Measurements from ENCODE around the gene NLRC5. TPM values are rescaled to one million over a fixed set of nuclear protein-coding genes. Genes with fewer than 3 reads are reported as not detected.
A peak's percentile ranks its signal among the peaks of the same experiment; 100 is the strongest.
"Not testable (repeated sequence)": the region's sequence is repeated elsewhere in the genome, so short reads cannot be mapped to it uniquely, and the experiment has no call there.

NLRC5 gene
- total and polyA plus RNA-seq, 2 donors, result 10.7 to 13.3 TPM

GRCh38 chr16:56994311-56994710 lies 5.0 kb downstream of the NLRC5 start:
- H3K27ac ChIP-seq (ENCODE audit: low read depth), result no peak overlapping the region
- WGBS, result 88% methylated on average over 5 of the region's 5 CpGs
- H3K4me3 ChIP-seq (ENCODE audit: low read depth, low read length), result no peak overlapping the region
- no peak for DNase-seq (ENCODE audit: extremely low spot score)
- peaks cover 1% of the 10 kb centered on the region for H3K4me1 ChIP-seq (ENCODE audit: insufficient read depth)
- no peaks in the 10 kb centered on the region for H3K36me3 ChIP-seq (ENCODE audit: insufficient read depth)

GRCh38 chr16:56995136-56995805 lies 5.9 kb downstream of the NLRC5 start:
- Histone ChIP-seq H3K36me3 (ENCODE audit: insufficient read depth) (no peaks in the 10 kb centered on the region), H3K27ac (ENCODE audit: low read depth) (no peak overlapping the region), H3K4me3 (ENCODE audit: low read depth, low read length) (no peak overlapping the region), H3K4me1 (ENCODE audit: insufficient read depth) (peaks cover 1% of the 10 kb centered on the region)
- 78% methylated on average over 12 of the region's 12 CpGs for WGBS
- no peak for DNase-seq (ENCODE audit: extremely low spot score)

DNA sequence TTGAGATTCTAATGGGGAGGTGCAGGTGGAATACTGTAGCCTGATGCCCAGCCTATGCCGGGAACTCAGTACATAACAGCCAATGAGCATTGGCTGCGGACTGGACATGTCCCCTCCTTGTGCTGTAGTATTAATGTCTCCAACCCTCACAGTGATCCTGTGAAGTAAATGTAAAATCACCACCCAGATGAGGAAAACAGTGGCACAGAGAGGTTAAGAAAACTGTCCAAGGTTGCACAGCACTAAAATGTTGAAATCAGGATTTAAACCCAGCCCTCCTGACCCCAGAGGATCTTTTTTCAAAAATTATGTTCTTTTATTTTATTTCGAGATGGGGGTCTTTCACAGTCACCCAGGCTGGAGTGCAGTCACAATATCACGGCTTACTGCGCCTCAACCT lies 7.9 kb downstream of the NLRC5 start:
- peaks cover 1% of the 10 kb centered on the region for H3K4me1 ChIP-seq (ENCODE audit: insufficient read depth)
- H3K27ac ChIP-seq (ENCODE audit: low read depth), result no peak overlapping the region
- WGBS, result 96% methylated on average over 5 of the region's 5 CpGs
- H3K4me3 ChIP-seq (ENCODE audit: low read depth, low read length), result no peak overlapping the region
- DNase-seq (ENCODE audit: extremely low spot score), result no peak
- H3K36me3 ChIP-seq (ENCODE audit: insufficient read depth), result no peaks in the 10 kb centered on the region

DNA sequence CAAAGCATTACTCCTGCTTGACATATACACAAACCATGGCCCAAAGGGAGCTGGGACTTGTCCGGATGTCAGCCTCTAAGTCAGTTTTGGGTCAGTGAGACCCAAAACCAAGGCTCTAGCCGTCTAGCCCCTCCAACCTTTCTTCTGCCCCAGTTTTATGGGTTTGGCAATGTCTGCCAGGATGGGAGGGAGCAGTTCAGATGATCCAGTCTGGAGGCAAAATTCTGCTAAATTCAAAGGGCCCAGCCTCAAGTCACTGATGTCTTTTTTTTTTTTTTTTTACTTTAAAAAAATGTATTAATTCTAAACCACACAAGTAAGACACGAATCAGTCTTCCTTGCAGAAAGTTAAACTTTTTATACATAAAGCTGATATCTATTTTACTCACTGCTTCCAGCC lies 8.6 kb downstream of the NLRC5 start:
- H3K4me3 ChIP-seq (ENCODE audit: low read depth, low read length), result no peak overlapping the region
- 65% methylated on average over 3 of the region's 3 CpGs for WGBS
- DNase-seq (ENCODE audit: extremely low spot score), result no peak
- peaks cover 1% of the 10 kb centered on the region for H3K4me1 ChIP-seq (ENCODE audit: insufficient read depth)
- H3K27ac ChIP-seq (ENCODE audit: low read depth), result no peak overlapping the region
- H3K36me3 ChIP-seq (ENCODE audit: insufficient read depth), result no peaks in the 10 kb centered on the region

- Histone ChIP-seq H3K4me3 (ENCODE audit: low read depth, low read length) (no peak overlapping the region), H3K27ac (ENCODE audit: low read depth) (no peak overlapping the region), H3K4me1 (ENCODE audit: insufficient read depth) (peaks cover 1% of the 10 kb centered on the region), H3K36me3 (ENCODE audit: insufficient read depth) (no peaks in the 10 kb centered on the region)
- DNase-seq (ENCODE audit: extremely low spot score), result no peak
- WGBS, result 87% methylated on average over 3 of the region's 3 CpGs
These were observed 9.0 kb downstream of the NLRC5 start for GRCh38 chr16:56998352-56998751.

DNA sequence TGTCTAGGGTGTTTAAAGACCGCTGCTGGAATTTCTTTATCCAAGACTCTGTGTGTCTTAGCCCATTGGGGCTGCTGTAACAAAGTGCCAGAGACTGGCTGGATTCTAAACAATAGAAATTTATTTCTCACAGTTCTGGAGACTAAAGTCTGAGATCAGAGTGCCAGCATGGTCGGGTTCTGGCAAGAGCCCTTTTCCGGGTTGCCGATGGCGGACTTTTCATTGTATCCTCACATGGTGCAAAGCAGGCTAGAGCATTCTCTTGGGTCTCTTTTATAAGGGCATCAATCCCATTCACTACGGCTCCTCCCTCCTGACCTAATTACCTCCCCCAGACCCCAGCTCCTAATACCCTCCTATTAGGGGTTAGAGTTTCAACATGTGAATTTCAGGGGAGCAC lies 9.5 kb downstream of the NLRC5 start:
- H3K27ac ChIP-seq (ENCODE audit: low read depth), result no peak overlapping the region
- H3K4me3 ChIP-seq (ENCODE audit: low read depth, low read length), result no peak overlapping the region
- H3K36me3 ChIP-seq (ENCODE audit: insufficient read depth), result no peaks in the 10 kb centered on the region
- peaks cover 1% of the 10 kb centered on the region for H3K4me1 ChIP-seq (ENCODE audit: insufficient read depth)
- no peak for DNase-seq (ENCODE audit: extremely low spot score)
- 92% methylated on average over 6 of the region's 6 CpGs for WGBS

DNA sequence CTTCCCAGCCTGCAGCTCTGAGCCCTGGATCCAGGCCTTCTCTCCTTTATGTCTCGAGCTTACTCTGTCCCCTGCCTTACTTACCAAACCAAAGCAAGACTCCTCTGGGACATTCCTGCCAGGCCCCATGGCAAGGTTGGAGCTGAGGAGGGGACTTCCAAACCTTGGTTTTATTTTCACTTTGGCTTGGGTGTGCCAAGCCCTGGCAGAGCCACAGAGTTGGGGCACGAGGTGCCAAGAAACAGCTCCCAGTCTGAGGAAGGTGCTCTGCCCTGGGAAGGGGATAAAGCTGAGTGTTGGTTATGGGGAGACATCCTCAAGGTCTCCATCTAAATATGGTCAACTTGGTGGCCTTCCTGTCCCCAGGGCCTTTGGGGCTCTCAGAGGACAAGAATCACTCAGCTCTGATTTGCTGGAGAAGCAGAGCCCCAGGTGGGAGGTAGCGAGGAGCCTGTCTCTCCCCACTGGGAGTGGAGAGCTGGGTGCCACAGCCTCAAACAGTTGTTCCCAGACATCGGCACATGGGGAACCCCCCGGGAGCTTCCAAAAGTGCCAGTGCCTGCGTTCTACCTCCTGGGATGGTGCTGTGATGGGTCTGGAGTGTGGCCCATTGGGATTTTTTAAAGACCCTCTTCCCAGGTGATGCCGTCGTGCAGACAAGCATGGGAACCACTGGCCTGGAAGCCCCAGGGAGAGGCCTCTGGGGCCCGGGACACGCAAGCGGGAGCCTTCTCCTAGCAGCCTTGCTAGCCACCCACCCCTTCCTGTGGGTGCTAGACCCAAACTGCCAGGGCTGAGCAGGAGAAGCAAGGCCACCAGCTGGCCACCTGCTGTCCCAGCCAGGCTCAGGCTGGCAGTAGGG lies 10.3 kb downstream of the NLRC5 start:
- H3K36me3 ChIP-seq (ENCODE audit: insufficient read depth), result no peaks in the 10 kb centered on the region
- no peak for DNase-seq (ENCODE audit: extremely low spot score)
- H3K4me1 ChIP-seq (ENCODE audit: insufficient read depth), result peaks cover 1% of the 10 kb centered on the region
- no peak overlapping the region for H3K4me3 ChIP-seq (ENCODE audit: low read depth, low read length)
- WGBS, result 91% methylated on average over 11 of the region's 11 CpGs
- H3K27ac ChIP-seq (ENCODE audit: low read depth), result no peak overlapping the region

DNA sequence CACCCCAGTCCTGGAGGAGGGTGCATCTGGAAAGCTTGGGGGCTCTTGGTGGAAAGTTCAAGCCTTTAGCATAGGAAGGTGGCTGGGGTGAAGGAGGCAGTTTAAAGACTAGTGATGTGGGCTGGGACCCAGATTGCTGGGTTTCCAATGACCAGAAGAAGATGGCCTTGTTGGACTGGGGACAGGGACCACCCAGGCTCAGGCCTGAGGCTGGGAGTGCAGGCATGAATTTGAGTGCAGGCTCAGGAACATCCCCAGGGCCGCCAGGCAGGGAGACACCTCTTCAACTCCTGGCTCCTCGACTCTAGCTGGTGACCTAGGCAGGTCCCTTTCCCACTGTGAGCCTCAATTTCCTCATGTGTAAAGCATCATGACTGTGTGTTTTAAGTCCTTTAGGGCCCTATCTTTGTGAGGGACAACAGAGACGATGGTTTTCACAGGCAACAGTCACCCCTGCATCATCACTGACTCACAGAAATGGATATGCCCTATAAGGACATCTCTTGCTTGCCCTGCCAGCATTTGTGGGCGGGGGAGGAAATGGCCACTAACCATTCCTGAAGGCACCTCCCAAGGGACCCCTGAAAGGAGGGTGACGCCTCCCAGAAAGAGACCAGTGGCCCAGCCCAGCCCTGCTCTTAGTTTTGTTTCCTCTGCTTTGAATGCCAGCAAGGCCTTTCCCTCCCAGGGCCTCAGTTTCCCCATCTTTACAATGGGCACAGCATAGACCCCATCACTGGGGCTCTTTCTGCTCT lies 11.1 kb downstream of the NLRC5 start:
- Histone ChIP-seq H3K36me3 (ENCODE audit: insufficient read depth) (no peaks in the 10 kb centered on the region), H3K4me1 (ENCODE audit: insufficient read depth) (peaks cover 1% of the 10 kb centered on the region), H3K4me3 (ENCODE audit: low read depth, low read length) (no peak overlapping the region), H3K27ac (ENCODE audit: low read depth) (peak overlapping the region; percentile 55)
- DNase-seq (ENCODE audit: extremely low spot score), result no peak
- 69% methylated on average over 5 of the region's 5 CpGs for WGBS

GRCh38 chr16:57001026-57001679 lies 11.8 kb downstream of the NLRC5 start:
- Histone ChIP-seq H3K4me3 (ENCODE audit: low read depth, low read length) (no peak overlapping the region), H3K4me1 (ENCODE audit: insufficient read depth) (peaks cover 1% of the 10 kb centered on the region), H3K36me3 (ENCODE audit: insufficient read depth) (no peaks in the 10 kb centered on the region), H3K27ac (ENCODE audit: low read depth) (no peak overlapping the region)
- DNase-seq (ENCODE audit: extremely low spot score), result no peak
- 88% methylated on average over 8 of the region's 8 CpGs for WGBS

DNA sequence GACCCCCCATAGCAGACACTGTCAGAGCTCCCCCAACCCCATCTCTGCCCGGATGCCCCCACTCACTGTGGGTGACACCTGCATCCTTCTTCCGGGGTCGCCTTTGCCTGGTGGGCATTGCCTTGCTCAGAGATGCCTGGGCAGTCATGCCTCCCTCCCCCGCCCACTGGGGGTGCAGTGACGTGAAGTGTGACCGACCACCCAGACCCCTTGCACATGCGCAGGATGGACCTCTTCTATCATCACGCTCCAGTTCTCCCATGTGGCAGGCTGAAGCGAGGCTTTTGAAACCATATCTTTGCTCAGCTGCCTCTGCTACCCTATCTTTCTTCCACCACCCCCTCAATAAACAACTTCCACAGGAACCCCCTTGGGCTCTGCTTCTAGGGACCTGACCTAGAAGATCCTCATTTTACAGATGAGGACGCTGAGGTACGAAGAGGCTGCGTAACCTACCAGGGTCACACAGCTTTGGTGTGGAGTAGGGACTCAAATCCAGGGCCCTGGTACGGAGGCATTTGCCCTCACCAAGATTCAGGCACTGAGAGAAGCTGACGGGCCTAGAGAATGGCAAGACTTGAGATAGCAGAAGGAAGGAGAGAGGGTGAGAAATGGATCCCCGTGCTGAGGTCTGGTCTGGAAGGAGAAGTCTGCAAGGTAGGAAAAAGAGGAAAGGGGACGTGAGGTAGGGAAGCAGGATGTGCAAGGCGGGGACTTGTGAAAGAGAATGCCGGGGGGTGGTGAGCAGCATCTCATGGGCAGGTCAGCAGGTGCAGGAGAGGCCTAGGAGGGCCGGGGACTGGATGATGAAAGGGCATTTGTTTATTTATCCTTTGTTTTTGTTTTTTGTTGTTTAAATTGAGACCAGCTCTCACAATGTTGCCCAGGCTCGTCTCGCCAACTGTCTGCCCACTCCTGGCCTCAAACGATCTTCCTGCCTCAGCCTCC lies 14.4 kb downstream of the NLRC5 start:
- Histone ChIP-seq H3K4me3 (ENCODE audit: low read depth, low read length) (no peak overlapping the region), H3K4me1 (ENCODE audit: insufficient read depth) (no peaks in the 10 kb centered on the region), H3K36me3 (ENCODE audit: insufficient read depth) (no peaks in the 10 kb centered on the region), H3K27ac (ENCODE audit: low read depth) (no peak overlapping the region)
- 85% methylated on average over 22 of the region's 22 CpGs for WGBS
- DNase-seq (ENCODE audit: extremely low spot score), result no peak

GRCh38 chr16:57004387-57005250 lies 15.3 kb downstream of the NLRC5 start:
- H3K4me3 ChIP-seq (ENCODE audit: low read depth, low read length), result no peak overlapping the region
- no peak for DNase-seq (ENCODE audit: extremely low spot score)
- no peaks in the 10 kb centered on the region for H3K36me3 ChIP-seq (ENCODE audit: insufficient read depth)
- no peaks in the 10 kb centered on the region for H3K4me1 ChIP-seq (ENCODE audit: insufficient read depth)
- 74% methylated on average over 15 of the region's 15 CpGs for WGBS
- H3K27ac ChIP-seq (ENCODE audit: low read depth), result no peak overlapping the region

DNA sequence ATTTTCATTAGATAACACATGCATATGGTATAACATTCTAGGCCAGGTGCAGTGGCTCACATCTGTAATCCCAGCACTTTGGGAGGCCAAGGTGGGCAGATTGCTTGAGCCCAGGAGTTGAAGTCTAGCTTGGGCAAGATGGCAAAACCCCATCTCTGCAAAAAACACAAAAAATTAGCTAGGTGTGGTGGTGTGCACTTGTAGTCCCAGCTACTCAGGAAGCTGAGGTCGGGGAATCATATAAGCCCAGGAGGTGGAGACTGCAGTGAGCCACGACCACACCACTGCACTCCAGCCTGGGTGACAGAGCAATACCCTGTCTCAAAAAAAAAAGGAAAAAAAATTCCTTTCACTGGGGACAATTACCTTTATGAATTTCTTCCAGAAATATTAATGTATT lies 16.2 kb downstream of the NLRC5 start:
- DNase-seq (ENCODE audit: extremely low spot score); H3K4me3 ChIP-seq (ENCODE audit: low read depth, low read length); H3K36me3 ChIP-seq (ENCODE audit: insufficient read depth); H3K4me1 ChIP-seq (ENCODE audit: insufficient read depth); H3K27ac ChIP-seq (ENCODE audit: low read depth): not testable (repeated sequence)
- 84% methylated on average over 2 of the region's 2 CpGs for WGBS
